ENCODE data around the gene S100A1. TPM values are rescaled to one million over a fixed set of nuclear protein-coding genes. Genes with fewer than 3 reads are reported as not detected.

The S100A1 gene
- total and polyA plus RNA-seq, 2 of the 13 experiments (the other 11 are each of a cell fraction or from before 2014, with no cell fraction given), result 120 to 251 TPM

GRCh38 chr1:153647346-153647714 lies 19.1 kb downstream of the S100A1 start:
- Histone ChIP-seq H4K20me1 (ENCODE audit: insufficient read depth, low read length) (no peaks in the 10 kb centered on the region; the same call in 1 of the 2 replicates), H3K36me3 (replicated peaks in 1 of 2; ENCODE audit: control insufficient read depth in 1 of 2, insufficient read depth in 2 of 2, low read length in 2 of 2) (peaks cover 10 to 37% of the 10 kb centered on the region in 2 experiments), H3K27ac (ENCODE audit: extremely low read length, insufficient read depth, low read length) (no peak overlapping the region), H3K4me1 (ENCODE audit: insufficient read depth, low read length) (peaks cover 15% of the 10 kb centered on the region), H2AFZ (ENCODE audit: low read length) (no peak overlapping the region), H3K4me2 (ENCODE audit: low read depth, low read length) (no peak overlapping the region), H3K27me3 (ENCODE audit: control insufficient read depth in 1 of 2, insufficient read depth in 2 of 2, low read length in 2 of 2) (no peaks in the 10 kb centered on the region), H3K9me3 (ENCODE audit: low read length) (no peaks in the 10 kb centered on the region), H3K9ac (ENCODE audit: insufficient read depth, low read depth, low read length) (no peak overlapping the region), H3K79me2 (ENCODE audit: insufficient read depth, low read length) (no peaks in the 10 kb centered on the region), H3K4me3 (replicated peaks in 1 of 3; ENCODE audit: insufficient read depth in 1 of 3, low read depth in 2 of 3, low read length in 3 of 3) (no peak overlapping the region)
- FAIRE-seq (no peak), ATAC-seq (peak; percentile 45), DNase-seq (ENCODE audit: low spot score) (no peak)
- POLR2A ChIA-PET, result interaction anchor here (1.3 to 4.6 kb wide), 8 partner anchors 9 to 139 kb away, joined by 3 to 36 read pairs (median 7); partner anchors contain the start of genes CHTOP, S100A1, S100A13 and SNAPIN
- in situ Hi-C loops (cut with HindIII; ENCODE audit: extremely low pct_ligation_motif_present, low pct_unique_long_range_greater_than_20kb) (no loop called here), intact Hi-C loops (cut with micrococcal nuclease; ENCODE audit: unreplicated experiment) (no loop called here)
- CTCF ChIA-PET (ENCODE audit: low intra/inter-chr PET ratio, low total read pairs), result no interaction called here
- BruUV-seq (replicated peaks), result no TSS peak
- WGBS (ENCODE audit: low lambda C conversion rate), result 61% methylated on average over 2 of the region's 2 CpGs
- TF ChIP-seq POGZ (CRISPR knock-in tag; IDR thresholded peaks at IDR 0.05) (no peak), ELF4 (CRISPR knock-in tag; IDR thresholded peaks at IDR 0.05; ENCODE audit: borderline replicate concordance) (no peak), RFXANK (CRISPR knock-in tag; IDR thresholded peaks at IDR 0.05) (no peak), NR2F6 (IDR thresholded peaks at IDR 0.05) (no peak), NR2F6 (CRISPR knock-in tag; IDR thresholded peaks at IDR 0.05) (no peak), ZNF678 (CRISPR knock-in tag; IDR thresholded peaks at IDR 0.05) (no peak), ZNF337 (CRISPR knock-in tag; IDR thresholded peaks at IDR 0.05; ENCODE audit: borderline replicate concordance, low read depth) (no peak), ELF1 (CRISPR knock-in tag; IDR thresholded peaks at IDR 0.05) (no peak), ZNF382 (CRISPR knock-in tag; IDR thresholded peaks at IDR 0.05; ENCODE audit: borderline replicate concordance) (no peak), ZNF274 (CRISPR knock-in tag; IDR thresholded peaks at IDR 0.05) (no peak), ZFP91 (CRISPR knock-in tag; IDR thresholded peaks at IDR 0.05; ENCODE audit: borderline replicate concordance) (no peak), STAT5B (CRISPR knock-in tag; IDR thresholded peaks at IDR 0.05) (no peak), CEBPB (IDR thresholded peaks at IDR 0.05; ENCODE audit: borderline replicate concordance, low read depth, low read length) (no peak), JUN (CRISPR knock-in tag; IDR thresholded peaks at IDR 0.05) (no peak), AHR (CRISPR knock-in tag; IDR thresholded peaks at IDR 0.05) (no peak), SP4 (CRISPR knock-in tag; IDR thresholded peaks at IDR 0.05) (no peak), ZNF343 (CRISPR knock-in tag; IDR thresholded peaks at IDR 0.05) (no peak), GMEB1 (CRISPR knock-in tag; IDR thresholded peaks at IDR 0.05; ENCODE audit: borderline replicate concordance) (no peak), FOXO4 (CRISPR knock-in tag; conservative IDR thresholded peaks at IDR 0.05) (no peak), XRCC5 (optimal IDR thresholded peaks at IDR 0.05; ENCODE audit: low read length) (peak; percentile 30), MYNN (CRISPR knock-in tag; IDR thresholded peaks at IDR 0.05; ENCODE audit: low read depth) (no peak), GATA4 (IDR thresholded peaks at IDR 0.05; ENCODE audit: borderline replicate concordance, low read depth) (no peak), SP1 (IDR thresholded peaks at IDR 0.05) (no peak), SP1 (CRISPR knock-in tag; IDR thresholded peaks at IDR 0.05) (no peak), ATF7 (IDR thresholded peaks at IDR 0.05) (no peak), ATF7 (CRISPR knock-in tag; IDR thresholded peaks at IDR 0.05) (no peak)
